Measurements from ENCODE around the gene SNX18. TPM values are rescaled to one million over a fixed set of nuclear protein-coding genes. Genes with fewer than 3 reads are reported as not detected.

The SNX18 gene
- total RNA-seq, 1 donor from 2014 or later, result 21.3 TPM

- TF ChIP-seq CTCF (conservative IDR thresholded peaks at IDR 0.05), result no peak
Observed at GRCh38 chr5:54556141-54556540, 38.6 kb downstream of the SNX18 start.

GRCh38 chr5:54558362-54558761 is 40.8 kb downstream of the SNX18 start:
- no peaks in the 10 kb centered on the region for H3K27me3 Mint-ChIP-seq (ENCODE audit: low read depth)
- TF ChIP-seq CTCF (conservative IDR thresholded peaks at IDR 0.05), result no peak
- H3K9me3 Mint-ChIP-seq, result peaks cover 4% of the 10 kb centered on the region

More at GRCh38 chr5:54556141-54556540, 38.6 kb downstream of the SNX18 start:
- Mint-ChIP-seq H3K36me3 (ENCODE audit: low read depth) (peaks cover 3% of the 10 kb centered on the region), H3K27me3 (ENCODE audit: low read depth) (no peaks in the 10 kb centered on the region), H3K4me3 (no peak overlapping the region), H3K4me1 (peaks cover 13% of the 10 kb centered on the region), H3K27ac (ENCODE audit: unreplicated experiment) (no peak overlapping the region), H3K9me3 (peaks cover 4% of the 10 kb centered on the region)
- DNase-seq (ENCODE audit: low read depth, low spot score), result no peak

GRCh38 chr5:54561651-54562050 is 44.1 kb downstream of the SNX18 start:
- Mint-ChIP-seq H3K36me3 (ENCODE audit: low read depth) (no peaks in the 10 kb centered on the region), H3K27ac (ENCODE audit: unreplicated experiment) (no peak overlapping the region), H3K27me3 (ENCODE audit: low read depth) (no peaks in the 10 kb centered on the region), H3K4me3 (no peak overlapping the region), H3K9me3 (peaks cover 4% of the 10 kb centered on the region), H3K4me1 (no peaks in the 10 kb centered on the region)
- DNase-seq (ENCODE audit: low read depth, low spot score), result no peak
- no peak for TF ChIP-seq CTCF (conservative IDR thresholded peaks at IDR 0.05)

More at GRCh38 chr5:54558362-54558761, 40.8 kb downstream of the SNX18 start:
- Mint-ChIP-seq H3K36me3 (ENCODE audit: low read depth) (no peaks in the 10 kb centered on the region), H3K4me1 (peaks cover 4% of the 10 kb centered on the region), H3K4me3 (no peak overlapping the region), H3K27ac (ENCODE audit: unreplicated experiment) (no peak overlapping the region)
- no peak for DNase-seq (ENCODE audit: low read depth, low spot score)

GRCh38 chr5:54563083-54563761 is 45.7 kb downstream of the SNX18 start:
- H3K27ac Mint-ChIP-seq (ENCODE audit: unreplicated experiment), result no peak overlapping the region
- H3K9me3 Mint-ChIP-seq, result peaks cover 6% of the 10 kb centered on the region
- H3K27me3 Mint-ChIP-seq (ENCODE audit: low read depth), result no peaks in the 10 kb centered on the region
- TF ChIP-seq CTCF (conservative IDR thresholded peaks at IDR 0.05), result no peak
- H3K36me3 Mint-ChIP-seq (ENCODE audit: low read depth), result peaks cover 5% of the 10 kb centered on the region
- DNase-seq (ENCODE audit: low read depth, low spot score), result no peak
- H3K4me3 Mint-ChIP-seq, result no peak overlapping the region
- no peaks in the 10 kb centered on the region for H3K4me1 Mint-ChIP-seq

GRCh38 chr5:54567996-54568395 is 50.4 kb downstream of the SNX18 start:
- peaks cover 5% of the 10 kb centered on the region for H3K36me3 Mint-ChIP-seq (ENCODE audit: low read depth)
- peaks cover 3% of the 10 kb centered on the region for H3K9me3 Mint-ChIP-seq
- H3K4me3 Mint-ChIP-seq, result no peak overlapping the region
- no peaks in the 10 kb centered on the region for H3K4me1 Mint-ChIP-seq
- TF ChIP-seq CTCF (conservative IDR thresholded peaks at IDR 0.05), result no peak
- no peak overlapping the region for H3K27ac Mint-ChIP-seq (ENCODE audit: unreplicated experiment)
- no peaks in the 10 kb centered on the region for H3K27me3 Mint-ChIP-seq (ENCODE audit: low read depth)
- no peak for DNase-seq (ENCODE audit: low read depth, low spot score)
